Measurements from ENCODE around the gene FOLR3.
A peak's percentile ranks its signal among the peaks of the same experiment; 100 is the strongest.

The FOLR3 gene

GRCh38 chr11:72123117-72123653 is 12.3 kb upstream of the FOLR3 start:
- TF ChIP-seq CTCF (conservative IDR thresholded peaks at IDR 0.05; ENCODE audit: low read depth, low read length) = no peak
- H3K4me3 ChIP-seq (ENCODE audit: low read depth, low read length) = no peak overlapping the region
- no peak for DNase-seq (ENCODE audit: low read depth)

GRCh38 chr11:72124046-72124445 is 11.5 kb upstream of the FOLR3 start:
- H3K4me3 ChIP-seq (ENCODE audit: low read depth, low read length) = no peak overlapping the region
- DNase-seq (ENCODE audit: low read depth) = no peak
- no peak for TF ChIP-seq CTCF (conservative IDR thresholded peaks at IDR 0.05; ENCODE audit: low read depth, low read length)

- no peak for TF ChIP-seq CTCF (conservative IDR thresholded peaks at IDR 0.05; ENCODE audit: low read depth, low read length)
- H3K4me3 ChIP-seq (ENCODE audit: low read depth, low read length) = no peak overlapping the region
Measured at GRCh38 chr11:72125956-72126355, 9.6 kb upstream of the FOLR3 start.

GRCh38 chr11:72127923-72128322 is 7.6 kb upstream of the FOLR3 start:
- DNase-seq (ENCODE audit: low read depth) = no peak
- H3K4me3 ChIP-seq (ENCODE audit: low read depth, low read length) = no peak overlapping the region
- no peak for TF ChIP-seq CTCF (conservative IDR thresholded peaks at IDR 0.05; ENCODE audit: low read depth, low read length)

More at GRCh38 chr11:72125956-72126355, 9.6 kb upstream of the FOLR3 start:
- DNase-seq (ENCODE audit: low read depth) = no peak

GRCh38 chr11:72129381-72129780 is 6.1 kb upstream of the FOLR3 start:
- H3K4me3 ChIP-seq (ENCODE audit: low read depth, low read length) = no peak overlapping the region
- DNase-seq (ENCODE audit: low read depth) = no peak
- no peak for TF ChIP-seq CTCF (conservative IDR thresholded peaks at IDR 0.05; ENCODE audit: low read depth, low read length)

- H3K4me3 ChIP-seq (ENCODE audit: low read depth, low read length) = no peak overlapping the region
- no peak for DNase-seq (ENCODE audit: low read depth)
- TF ChIP-seq CTCF (conservative IDR thresholded peaks at IDR 0.05; ENCODE audit: low read depth, low read length) = no peak
Measured at GRCh38 chr11:72132646-72133045, 2.9 kb upstream of the FOLR3 start.

- DNase-seq (ENCODE audit: low read depth) = peak; percentile 35
- H3K4me3 ChIP-seq (ENCODE audit: low read depth, low read length) = no peak overlapping the region
- no peak for TF ChIP-seq CTCF (conservative IDR thresholded peaks at IDR 0.05; ENCODE audit: low read depth, low read length)
Measured at GRCh38 chr11:72135891-72136683, 562 bp downstream of the FOLR3 start.
